ENCODE measurements around the gene GPR25. TPM values are rescaled to one million over a fixed set of nuclear protein-coding genes. Genes with fewer than 3 reads are reported as not detected.

GPR25 gene
- polyA plus RNA-seq: 10 to 100 TPM in 2 of 3 donors, 1 to 10 TPM in 1; 4.5 to 18.9 (median 14.8) TPM

GRCh38 chr1:200872446-200873115 lies at the start of gene GPR25:
TSS of gene GPR25 (plus strand) at chr1:200872981. CDS start at chr1:200873038, 57 bp downstream.
- DNase-seq: peak in 1 of 3 donors; percentile 24
- no peaks in the 10 kb centered on the region for H3K9me3 Mint-ChIP-seq
- H3K4me1 Mint-ChIP-seq: peaks cover 62 to 71% of the 10 kb centered on the region in 2 donors
- H3K36me3 Mint-ChIP-seq: peaks cover 4 to 7% (median 7%) of the 10 kb centered on the region in 3 donors
- peak within 1 kb of the TSS; percentile 51 to 93 (median 76) for H3K27ac Mint-ChIP-seq
- peak within 1 kb of the TSS; percentile 67 to 89 (median 75) for H3K4me3 Mint-ChIP-seq
- peaks cover 0 to 13% (median 6%) of the 10 kb centered on the region in 3 donors for H3K27me3 Mint-ChIP-seq (ENCODE audit: low read depth in 3 of 3)

GRCh38 chr1:200831091-200831490 lies 41.7 kb upstream of the GPR25 start:
- no peak for DNase-seq
- Mint-ChIP-seq H3K4me1 (no peaks in the 10 kb centered on the region), H3K36me3 (no peaks in the 10 kb centered on the region), H3K4me3 (no peak overlapping the region), H3K9me3 (no peaks in the 10 kb centered on the region), H3K27me3 (ENCODE audit: low read depth in 3 of 3) (peaks cover 2 to 4% (median 3%) of the 10 kb centered on the region in 3 donors), H3K27ac (no peak overlapping the region)

- Mint-ChIP-seq H3K4me3 (no peak overlapping the region), H3K27me3 (ENCODE audit: low read depth in 3 of 3) (peaks cover 0 to 4% (median 2%) of the 10 kb centered on the region in 3 donors), H3K4me1 (no peaks in the 10 kb centered on the region), H3K27ac (no peak overlapping the region), H3K36me3 (no peaks in the 10 kb centered on the region), H3K9me3 (no peaks in the 10 kb centered on the region)
- DNase-seq: no peak
Observed at GRCh38 chr1:200834383-200834782, 38.4 kb upstream of the GPR25 start.

- DNase-seq: no peak
- H3K36me3 Mint-ChIP-seq: no peaks in the 10 kb centered on the region
- H3K27me3 Mint-ChIP-seq (ENCODE audit: low read depth in 3 of 3): peaks cover 0 to 1% (median 0%) of the 10 kb centered on the region in 3 donors
- H3K9me3 Mint-ChIP-seq: no peaks in the 10 kb centered on the region
- no peak overlapping the region for H3K27ac Mint-ChIP-seq
- H3K4me3 Mint-ChIP-seq: no peak overlapping the region
- no peaks in the 10 kb centered on the region for H3K4me1 Mint-ChIP-seq
Observed at GRCh38 chr1:200836213-200836612, 36.6 kb upstream of the GPR25 start.

GRCh38 chr1:200837931-200838571 lies 34.7 kb upstream of the GPR25 start:
- DNase-seq: no peak
- Mint-ChIP-seq H3K27me3 (ENCODE audit: low read depth in 3 of 3) (peaks cover 0 to 1% (median 0%) of the 10 kb centered on the region in 3 donors), H3K4me3 (no peak overlapping the region), H3K27ac (no peak overlapping the region), H3K36me3 (no peaks in the 10 kb centered on the region), H3K9me3 (no peaks in the 10 kb centered on the region), H3K4me1 (no peaks in the 10 kb centered on the region)

GRCh38 chr1:200838676-200839445 lies 33.9 kb upstream of the GPR25 start:
- H3K4me1 Mint-ChIP-seq: no peaks in the 10 kb centered on the region
- H3K4me3 Mint-ChIP-seq: no peak overlapping the region
- no peaks in the 10 kb centered on the region for H3K36me3 Mint-ChIP-seq
- H3K27me3 Mint-ChIP-seq (ENCODE audit: low read depth in 3 of 3): peaks cover 0 to 1% (median 0%) of the 10 kb centered on the region in 3 donors
- no peak overlapping the region for H3K27ac Mint-ChIP-seq
- no peak for DNase-seq
- H3K9me3 Mint-ChIP-seq: no peaks in the 10 kb centered on the region

GRCh38 chr1:200845360-200845759 lies 27.4 kb upstream of the GPR25 start:
- H3K27me3 Mint-ChIP-seq (ENCODE audit: low read depth in 3 of 3): peaks cover 0 to 2% (median 1%) of the 10 kb centered on the region in 3 donors
- DNase-seq: no peak
- H3K9me3 Mint-ChIP-seq: no peaks in the 10 kb centered on the region
- peaks cover 14 to 18% of the 10 kb centered on the region in 2 donors for H3K4me1 Mint-ChIP-seq
- no peak overlapping the region for H3K4me3 Mint-ChIP-seq
- no peaks in the 10 kb centered on the region for H3K36me3 Mint-ChIP-seq
- no peak overlapping the region for H3K27ac Mint-ChIP-seq

GRCh38 chr1:200846398-200846797 lies 26.4 kb upstream of the GPR25 start:
- peaks cover 0 to 2% (median 1%) of the 10 kb centered on the region in 3 donors for H3K27me3 Mint-ChIP-seq (ENCODE audit: low read depth in 3 of 3)
- peaks cover 15 to 21% of the 10 kb centered on the region in 2 donors for H3K4me1 Mint-ChIP-seq
- H3K4me3 Mint-ChIP-seq: no peak overlapping the region

GRCh38 chr1:200849430-200849829 lies 23.4 kb upstream of the GPR25 start:
- Mint-ChIP-seq H3K36me3 (no peaks in the 10 kb centered on the region), H3K27ac (no peak overlapping the region), H3K4me3 (peak overlapping the region in 1 of 5 donors; percentile 2), H3K4me1 (peaks cover 15 to 21% of the 10 kb centered on the region in 2 donors), H3K27me3 (ENCODE audit: low read depth in 3 of 3) (peaks cover 0 to 3% (median 2%) of the 10 kb centered on the region in 3 donors), H3K9me3 (no peaks in the 10 kb centered on the region)
- peak in 1 of 3 donors; percentile 4 for DNase-seq

More at GRCh38 chr1:200846398-200846797, 26.4 kb upstream of the GPR25 start:
- no peaks in the 10 kb centered on the region for H3K36me3 Mint-ChIP-seq
- H3K27ac Mint-ChIP-seq: no peak overlapping the region
- no peaks in the 10 kb centered on the region for H3K9me3 Mint-ChIP-seq
- DNase-seq: no peak

- H3K4me3 Mint-ChIP-seq: no peak overlapping the region
- no peak for DNase-seq
- no peak overlapping the region for H3K27ac Mint-ChIP-seq
- peaks cover 15 to 21% of the 10 kb centered on the region in 2 donors for H3K4me1 Mint-ChIP-seq
- H3K9me3 Mint-ChIP-seq: no peaks in the 10 kb centered on the region
- H3K36me3 Mint-ChIP-seq: no peaks in the 10 kb centered on the region
- peaks cover 0 to 3% (median 2%) of the 10 kb centered on the region in 3 donors for H3K27me3 Mint-ChIP-seq (ENCODE audit: low read depth in 3 of 3)
Observed at GRCh38 chr1:200850554-200850953, 22.2 kb upstream of the GPR25 start.

- no peak for DNase-seq
- Mint-ChIP-seq H3K36me3 (no peaks in the 10 kb centered on the region), H3K4me1 (peaks cover 16 to 25% of the 10 kb centered on the region in 2 donors), H3K4me3 (no peak overlapping the region), H3K27ac (no peak overlapping the region), H3K27me3 (ENCODE audit: low read depth in 3 of 3) (peaks cover 0 to 1% (median 0%) of the 10 kb centered on the region in 3 donors), H3K9me3 (no peaks in the 10 kb centered on the region)
Observed at GRCh38 chr1:200856716-200857357, 15.9 kb upstream of the GPR25 start.

GRCh38 chr1:200857804-200858203 lies 15.0 kb upstream of the GPR25 start:
- H3K27ac Mint-ChIP-seq: no peak overlapping the region
- H3K36me3 Mint-ChIP-seq: no peaks in the 10 kb centered on the region
- H3K9me3 Mint-ChIP-seq: no peaks in the 10 kb centered on the region
- H3K27me3 Mint-ChIP-seq (ENCODE audit: low read depth in 3 of 3): peaks cover 1 to 5% (median 1%) of the 10 kb centered on the region in 3 donors
- peaks cover 26 to 35% of the 10 kb centered on the region in 2 donors for H3K4me1 Mint-ChIP-seq
- DNase-seq: peak in 1 of 3 donors; percentile 9
- H3K4me3 Mint-ChIP-seq: peak overlapping the region in 3 of 5 donors; percentile 44 to 55 (median 48)

- DNase-seq: peak in 1 of 3 donors; percentile 38
- H3K4me3 Mint-ChIP-seq: peak overlapping the region; percentile 16 to 83 (median 36)
- no peaks in the 10 kb centered on the region for H3K9me3 Mint-ChIP-seq
- H3K27ac Mint-ChIP-seq: peak overlapping the region; percentile 44 to 88 (median 82)
- H3K4me1 Mint-ChIP-seq: peaks cover 40 to 46% of the 10 kb centered on the region in 2 donors
- no peaks in the 10 kb centered on the region for H3K36me3 Mint-ChIP-seq
- peaks cover under 1 to 5% (median 1%) of the 10 kb centered on the region in 3 donors for H3K27me3 Mint-ChIP-seq (ENCODE audit: low read depth in 3 of 3)
Observed at GRCh38 chr1:200861937-200862647, 10.7 kb upstream of the GPR25 start.
